Spleen (tissue), 11 donors: Measurements from ENCODE around the gene ATP10B. TPM values are rescaled to one million over a fixed set of nuclear protein-coding genes. Genes with fewer than 3 reads are reported as not detected.

Experiments used
- DNase-seq: peaks from one replicate; pipeline ENCODE4 v3.0.0-alpha.2; 2020
- H3K27ac ChIP-seq, 8 donors: fragments of 200-600 bp; sonication (generic) in 7 of 8; 1 replicate in 4 of 8; 2 replicates in 4 of 8; pipeline versions ENCODE4 v1.5.0 to v1.8.0; 2016 to 2021; ENCODE audit warnings: inconsistent platforms in 4 of 8, mild to moderate bottlenecking in 4 of 8, moderate library complexity in 1 of 8
- H3K27me3 ChIP-seq, 7 donors: fragments of 200-600 bp; sonication (generic) in 6 of 7; replicated peaks in 1 of 7; 1 replicate in 4 of 7; 2 replicates in 3 of 7; pipeline versions ENCODE4 v1.5.0 to v1.8.0; 2016 to 2021; ENCODE audit warnings: inconsistent platforms in 3 of 7, mild to moderate bottlenecking in 1 of 7
- H3K36me3 ChIP-seq, 6 donors: fragments of 200-600 bp; sonication (generic) in 5 of 6; 1 replicate in 4 of 6; 2 replicates in 2 of 6; pipeline versions ENCODE4 v1.5.0 to v1.8.0; 2016 to 2021; ENCODE audit warnings: inconsistent platforms in 2 of 6
- H3K4me1 ChIP-seq, 6 donors: fragments of 200-600 bp; sonication (generic) in 5 of 6; 1 replicate in 3 of 6; 2 replicates in 3 of 6; pipeline versions ENCODE4 v1.5.0 to v1.8.0; 2016 to 2021; ENCODE audit warnings: inconsistent platforms in 3 of 6
- H3K4me3 ChIP-seq, 8 donors: fragments of 200-600 bp; sonication (generic) in 7 of 8; 1 replicate in 4 of 8; 2 replicates in 4 of 8; pipeline versions ENCODE4 v1.5.0 to v1.8.0; 2016 to 2021; ENCODE audit warnings: inconsistent platforms in 4 of 8, mild to moderate bottlenecking in 4 of 8, moderate library complexity in 2 of 8
- H3K9me3 ChIP-seq, 8 donors: fragments of 200-600 bp; sonication (generic) in 7 of 8; 1 replicate in 4 of 8; 2 replicates in 4 of 8; pipeline versions ENCODE4 v1.5.0 to v1.8.0; 2016 to 2021; ENCODE audit warnings: inconsistent platforms in 4 of 8
- CTCF ChIP-seq, 11 experiments: fragments of 200-600 bp in 7 of 11; fragments of 450-650 bp in 4 of 11; sonication (generic) in 4 of 11; IDR thresholded peaks in 8 of 11; conservative IDR thresholded peaks in 3 of 11; 1 replicate in 7 of 11; 2 replicates in 4 of 11; pipeline versions ENCODE4 v1.4.0 to v1.8.0; 2016 to 2021; ENCODE audit warnings: antibody characterized with exemption in 11 of 11, inconsistent platforms in 4 of 11, mild to moderate bottlenecking in 1 of 11
- POLR2A ChIP-seq, 3 donors: fragments of 450-650 bp; IDR thresholded peaks; one replicate each; pipeline ENCODE4 v1.5.1; 2017; ENCODE audit warnings: antibody characterized with exemption in 3 of 3, mild to moderate bottlenecking in 1 of 3
- POLR2AphosphoS5 ChIP-seq, 3 donors: sonication (generic); formaldehyde crosslinking; IDR thresholded peaks; one replicate each; pipeline ENCODE4 v1.5.1; 2017; ENCODE audit warnings: antibody characterized with exemption in 3 of 3
- WGBS, 5 donors: extraction: QIAGEN DNeasy Blood & Tissue Kit in 3 of 5; methylation state at CpG; one replicate each; pipeline versions ENCODE4 v1.1.5 to v1.1.7; 2013 to 2018; 5-methylcytosine and 5-hydroxymethylcytosine counted together
- intact Hi-C: fragments of 100-400 bp; cut with DNase I; formaldehyde crosslinking; loops from one replicate; pipeline ENCODE4 v1.15.0; 2023; ENCODE audit warnings: low total_unique reads
- polyA plus RNA-seq, 3 donors: library from polyadenylated mRNA; stranded (reverse); fragments of 200-250 nt; gene quantifications; one replicate each; pipeline ENCODE4 v1.2.1, GENCODE V29; 2013
- total RNA-seq, 7 donors: library from RNA; depleted of rRNA in 3 of 7; stranded (reverse); fragments of >200 nt in 3 of 7; fragmentation: NEBNext Ultra II Directional in 4 of 7; extraction: Animal tissue kit (Norgen Biotek cat#: 25700) in 4 of 7; gene quantifications; one replicate each; pipeline versions ENCODE4 v1.1.0 to v1.2.1, GENCODE V29; 2016 to 2021
- donor health status: healthy with polysubstance abuse.
- donor health status: DM: no; HTN: no; CAD: no; lungs with moderate emphysema.
- donor health status: DM: no; HTN: no; CAD: no.
- donor health status: Bipolar disorder and iron deficiency.
- donor health status: healthy.
- donor health status: DM: no; HTN: no; CAD: no.
- donor health status: DM: yes; HTN: yes; CAD: no.

The ATP10B gene
- total and polyA plus RNA-seq, 10 donors, result 0.06 TPM; not detected in 9

GRCh38 chr5:160685219-160685618, 166.8 kb downstream of the ATP10B start:
- TF ChIP-seq POLR2A (IDR thresholded peaks at IDR 0.05), result no peak
- no peak for TF ChIP-seq POLR2AphosphoS5 (IDR thresholded peaks at IDR 0.05)
- no peak for TF ChIP-seq CTCF (IDR thresholded peaks at IDR 0.05 in 8 of 11, conservative IDR thresholded peaks at IDR 0.05 in 3 of 11)
- H3K4me3 ChIP-seq, result no peak overlapping the region
- no peak overlapping the region for H3K27ac ChIP-seq
- no peak for DNase-seq
- WGBS, 5 donors, result 37 to 51% (median 44%) methylated on average over 1 of the region's 1 CpG
- peaks cover 0 to 3% (median 0%) of the 10 kb centered on the region in 8 donors for H3K9me3 ChIP-seq
- no peaks in the 10 kb centered on the region for H3K27me3 ChIP-seq
- H3K4me1 ChIP-seq, result no peaks in the 10 kb centered on the region
- no peaks in the 10 kb centered on the region for H3K36me3 ChIP-seq
- intact Hi-C loops, result no loop called here

GRCh38 chr5:160679567-160680309, 172.3 kb downstream of the ATP10B start:
- Histone ChIP-seq H3K4me3 (no peak overlapping the region), H3K4me1 (no peaks in the 10 kb centered on the region), H3K27ac (no peak overlapping the region), H3K27me3 (peaks cover 0 to 6% (median 0%) of the 10 kb centered on the region in 7 donors), H3K9me3 (peaks cover 0 to 3% (median 0%) of the 10 kb centered on the region in 8 donors), H3K36me3 (no peaks in the 10 kb centered on the region)
- DNase-seq, result no peak
- intact Hi-C loops, result no loop called here
- TF ChIP-seq CTCF (IDR thresholded peaks at IDR 0.05 in 8 of 11, conservative IDR thresholded peaks at IDR 0.05 in 3 of 11) (no peak), POLR2AphosphoS5 (IDR thresholded peaks at IDR 0.05) (no peak), POLR2A (IDR thresholded peaks at IDR 0.05) (no peak)
- WGBS, 5 donors, result 64 to 77% (median 74%) methylated on average over 6 of the region's 6 CpGs

GRCh38 chr5:160675988-160676387, 176.0 kb downstream of the ATP10B start:
- WGBS, 5 donors, result 49 to 72% (median 59%) methylated on average over 2 of the region's 2 CpGs
- Histone ChIP-seq H3K36me3 (no peaks in the 10 kb centered on the region), H3K27me3 (peaks cover 0 to 7% (median 0%) of the 10 kb centered on the region in 7 donors), H3K4me3 (no peak overlapping the region), H3K4me1 (no peaks in the 10 kb centered on the region), H3K27ac (no peak overlapping the region), H3K9me3 (peaks cover 0 to 3% (median 0%) of the 10 kb centered on the region in 8 donors)
- intact Hi-C loops, result no loop called here
- TF ChIP-seq CTCF (IDR thresholded peaks at IDR 0.05 in 8 of 11, conservative IDR thresholded peaks at IDR 0.05 in 3 of 11) (no peak), POLR2A (IDR thresholded peaks at IDR 0.05) (no peak), POLR2AphosphoS5 (IDR thresholded peaks at IDR 0.05) (no peak)
- no peak for DNase-seq

- Histone ChIP-seq H3K4me1 (no peaks in the 10 kb centered on the region), H3K27me3 (peaks cover 0 to 7% (median 0%) of the 10 kb centered on the region in 7 donors), H3K9me3 (no peaks in the 10 kb centered on the region), H3K36me3 (no peaks in the 10 kb centered on the region), H3K4me3 (no peak overlapping the region), H3K27ac (no peak overlapping the region)
- intact Hi-C loops, result no loop called here
- TF ChIP-seq CTCF (IDR thresholded peaks at IDR 0.05 in 8 of 11, conservative IDR thresholded peaks at IDR 0.05 in 3 of 11), result no peak
- no peak for TF ChIP-seq POLR2AphosphoS5 (IDR thresholded peaks at IDR 0.05)
- no peak for TF ChIP-seq POLR2A (IDR thresholded peaks at IDR 0.05)
- WGBS, 5 donors, result 60 to 85% (median 71%) methylated on average over 3 of the region's 3 CpGs
- no peak for DNase-seq
These were observed 177.1 kb downstream of the ATP10B start for GRCh38 chr5:160674901-160675300.
